HG02571 (cell line): ENCODE results near the gene BROX.
A peak's percentile ranks its signal among the peaks of the same experiment; 100 is the strongest.
"Not testable (repeated sequence)": the region's sequence is repeated elsewhere in the genome, so short reads cannot be mapped to it uniquely, and the experiment has no call there.

Experiments
- ATAC-seq: cut with Tn5 transposase; IDR thresholded peaks from one replicate; pipeline ENCODE4 v1.9.1; 2021; ENCODE audit warnings: mild to moderate bottlenecking, moderate library complexity; ENCODE audit not compliant: unreplicated experiment

Gene BROX

DNA sequence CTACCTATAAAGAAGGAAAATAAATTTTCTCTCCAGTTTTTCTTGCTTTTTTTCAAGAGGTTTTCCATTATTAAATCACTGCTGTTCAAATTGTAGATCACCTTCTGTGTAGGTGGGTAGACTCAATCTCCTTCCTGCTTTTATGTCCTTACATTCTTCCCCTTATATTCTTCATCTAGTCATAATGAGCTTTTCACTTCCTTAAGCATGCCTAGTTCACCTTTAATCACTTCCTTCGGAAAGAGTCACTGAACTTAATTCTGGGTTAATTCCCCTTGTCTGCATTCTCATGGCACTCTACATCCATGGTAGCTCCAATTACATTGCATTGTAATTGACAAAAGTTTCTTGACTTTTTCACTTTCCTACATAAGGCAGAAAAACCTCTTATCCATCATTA lies 18.5 kb downstream of the BROX start:
- ATAC-seq = no peak

DNA sequence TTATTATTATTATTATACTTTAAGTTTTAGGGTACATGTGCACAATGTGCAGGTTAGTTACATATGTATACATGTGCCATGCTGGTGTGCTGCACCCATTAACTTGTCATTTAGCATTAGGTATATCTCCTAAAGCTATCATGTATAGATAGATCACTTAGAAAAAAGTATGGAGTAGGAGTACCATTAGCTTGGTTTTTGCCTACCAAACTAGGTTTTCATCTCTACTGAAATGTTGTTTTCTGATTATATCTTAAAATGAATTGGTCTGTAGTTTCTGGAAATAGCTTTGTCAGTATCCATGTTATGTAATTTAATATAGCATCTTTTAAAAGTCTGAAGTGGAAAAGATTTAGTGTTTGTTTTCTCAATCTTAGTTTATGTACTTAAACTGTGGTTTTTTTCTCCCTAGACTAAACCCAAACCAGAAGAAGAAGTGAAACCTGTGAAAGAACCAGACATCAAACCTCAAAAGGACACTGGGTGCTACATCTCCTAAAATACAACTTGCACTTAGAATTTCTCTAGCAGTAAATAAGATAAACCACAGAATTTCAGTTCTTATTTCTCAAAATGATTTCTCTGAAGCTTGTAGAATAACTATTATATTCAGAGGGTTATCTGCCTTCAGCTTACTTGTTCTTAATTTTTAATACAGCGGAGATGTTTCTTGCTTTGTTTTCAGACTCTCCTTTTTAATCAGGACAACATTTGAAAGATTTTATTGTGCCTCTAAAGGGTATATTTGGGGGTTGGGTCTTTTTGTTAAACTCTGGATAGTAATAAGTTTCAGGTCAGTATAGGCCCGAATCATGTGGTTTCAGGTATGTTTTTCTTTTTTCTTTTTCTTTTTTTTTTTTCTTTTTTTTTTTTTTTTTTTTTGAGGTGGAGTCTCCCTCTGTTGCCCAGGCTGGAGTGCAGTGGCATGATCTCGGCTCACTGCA lies 20.1 kb downstream of the BROX start:
- ATAC-seq = peak; percentile 99

DNA sequence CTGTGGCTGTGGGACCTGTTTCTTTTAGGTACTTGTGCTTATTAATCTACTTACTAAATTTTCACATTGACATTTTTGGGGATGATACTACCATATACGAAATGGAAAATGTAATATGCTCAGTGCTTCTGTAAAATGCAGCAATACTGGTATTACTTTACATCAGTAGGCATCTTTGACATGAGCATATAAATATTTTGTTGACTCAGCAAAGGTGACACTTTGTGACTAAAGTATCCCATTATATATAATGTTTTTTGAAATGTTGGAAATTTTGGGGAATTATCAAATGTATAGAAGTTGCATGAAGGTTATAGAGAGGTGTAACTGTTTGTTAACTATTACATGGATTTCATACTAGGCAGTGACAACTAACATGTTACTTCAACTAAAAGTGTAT lies 22.4 kb downstream of the BROX start:
- no peak for ATAC-seq

DNA sequence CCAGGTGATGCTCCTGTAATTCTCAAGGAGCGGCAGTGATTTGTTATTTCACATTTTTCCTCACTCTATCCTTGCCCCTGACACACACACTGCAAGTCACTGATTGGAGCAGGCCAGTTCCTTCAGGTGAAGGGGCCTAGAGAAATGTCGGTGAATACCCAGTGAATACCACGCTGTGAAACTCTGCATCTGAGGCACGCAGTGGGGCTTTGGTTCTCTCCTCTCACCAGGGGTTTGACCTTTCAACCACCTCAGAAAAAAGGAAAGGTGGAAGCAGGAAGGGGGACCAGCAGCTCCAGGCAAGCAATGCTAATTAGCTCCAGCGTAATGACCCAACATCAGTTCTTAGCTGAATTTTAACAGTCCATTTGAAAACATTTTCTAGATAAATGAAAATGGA lies 24.1 kb downstream of the BROX start:
- no peak for ATAC-seq

DNA sequence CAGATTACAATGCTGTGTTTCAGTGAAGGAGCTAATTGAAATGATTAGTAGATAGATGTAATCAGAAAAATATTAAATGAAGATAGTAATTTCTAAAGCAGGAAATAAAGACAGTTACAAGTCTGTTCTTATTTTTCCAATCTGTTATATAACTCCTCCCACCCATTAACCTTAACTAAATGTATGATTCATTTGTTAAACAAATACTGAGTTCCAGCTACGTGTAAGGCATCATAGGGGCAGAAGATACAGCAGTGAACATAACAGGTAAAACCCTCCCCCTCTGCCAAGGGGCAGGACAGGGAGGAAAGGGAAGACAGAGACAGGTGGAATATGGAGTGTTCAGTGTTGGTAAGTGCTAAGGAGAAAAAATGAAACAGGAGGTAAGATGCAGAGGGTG lies 24.6 kb downstream of the BROX start, which contains the start of gene FAM177B:
FAM177B (plus strand) TSS at position 231 of the 400 bp plus-strand sequence. CDS start 9,344 bp downstream, outside the sequence.
- ATAC-seq = no peak

DNA sequence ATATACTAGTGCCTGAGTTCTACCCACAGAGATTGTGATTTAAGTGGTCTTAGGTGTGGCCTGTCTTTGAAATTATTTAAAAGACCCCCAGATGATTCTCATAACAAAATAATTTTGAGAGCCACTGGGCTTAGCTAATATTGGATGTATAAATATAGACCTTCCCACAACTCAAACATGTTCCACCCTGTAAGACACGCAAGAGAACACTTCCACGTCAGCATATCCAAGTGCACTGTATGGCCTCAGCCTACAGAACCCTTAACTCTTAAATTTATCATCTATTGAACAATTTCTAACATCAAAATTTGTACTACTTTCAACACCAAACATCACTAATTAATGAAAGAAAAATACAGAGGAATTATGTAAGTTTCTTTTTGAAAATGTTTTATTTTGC lies 27.1 kb downstream of the BROX start:
- no peak for ATAC-seq

DNA sequence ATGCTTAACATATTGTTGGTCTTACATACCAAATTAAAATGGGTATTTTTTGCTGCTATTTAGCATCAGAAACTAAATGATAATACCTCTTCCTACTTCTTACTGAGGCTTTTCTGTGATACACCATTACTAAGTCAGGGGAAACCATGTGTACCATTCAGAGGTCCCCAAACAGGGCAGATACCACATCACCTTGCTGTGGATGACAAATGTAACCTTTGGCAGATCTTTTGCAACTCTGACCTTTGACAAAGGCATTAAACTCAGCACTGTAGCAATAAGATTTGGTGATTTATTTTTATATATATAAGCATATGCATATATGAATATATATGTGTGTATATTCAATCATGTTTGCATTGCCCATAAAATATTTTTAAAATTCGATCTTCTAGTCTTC lies 27.6 kb downstream of the BROX start:
- ATAC-seq = no peak

DNA sequence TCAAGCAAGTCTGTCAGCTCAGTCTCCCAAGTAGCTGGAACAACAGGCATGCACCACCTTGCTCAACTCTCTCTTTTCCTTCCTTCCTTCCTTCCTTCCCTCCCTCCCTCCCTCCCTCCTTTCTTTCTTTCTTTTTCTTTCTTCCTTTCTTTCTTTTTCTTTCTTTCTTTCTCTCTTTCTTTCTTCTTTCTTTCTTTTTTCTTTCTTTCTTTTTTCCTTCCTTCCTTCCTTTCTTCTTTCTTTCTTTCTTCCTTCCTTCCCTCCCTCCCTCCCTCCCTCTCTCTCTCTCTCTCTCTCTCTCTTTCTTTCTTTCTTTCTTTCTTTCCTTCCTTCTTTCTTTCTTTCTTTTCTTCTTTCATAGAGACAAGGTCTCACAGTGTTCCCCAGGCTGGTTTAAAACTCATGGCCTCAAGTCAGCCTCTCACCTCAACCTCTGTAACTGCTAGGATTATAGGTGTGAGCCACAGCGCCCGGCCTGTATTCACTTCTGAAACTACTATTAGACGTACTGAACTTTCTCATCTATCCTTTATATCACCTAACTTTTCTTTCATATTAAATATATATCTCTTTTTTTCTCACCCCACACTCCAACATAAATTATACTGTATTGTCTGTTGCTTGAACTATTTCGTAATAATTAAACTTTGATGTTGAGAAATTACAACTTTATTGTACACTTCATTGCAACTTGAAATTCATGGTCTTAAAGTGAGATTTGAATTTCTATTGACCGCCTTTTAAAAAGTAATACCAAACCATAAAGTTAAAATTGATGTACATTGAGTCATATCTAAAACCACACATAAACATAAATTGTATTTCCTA lies 29.5 kb downstream of the BROX start:
- ATAC-seq = not testable (repeated sequence)

DNA sequence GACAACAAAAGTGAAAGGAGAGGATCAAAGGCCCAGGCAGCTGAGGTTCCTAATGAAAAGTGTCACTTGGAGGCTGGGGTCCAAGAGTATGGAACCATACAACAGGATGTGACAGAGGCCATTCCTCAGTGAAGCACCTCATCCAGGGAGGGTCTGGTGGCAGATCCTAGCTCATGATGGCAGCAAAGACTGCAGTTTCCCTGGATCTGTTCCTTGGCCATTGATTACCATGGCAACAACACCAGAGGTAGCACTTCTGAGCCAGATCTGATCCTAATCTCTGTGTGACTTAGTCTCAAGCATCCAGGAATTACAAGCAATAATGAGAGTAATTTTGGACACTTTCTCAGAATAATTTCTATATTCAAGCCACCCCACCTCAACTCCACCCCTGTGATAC lies 37.6 kb downstream of the BROX start:
- ATAC-seq = no peak

DNA sequence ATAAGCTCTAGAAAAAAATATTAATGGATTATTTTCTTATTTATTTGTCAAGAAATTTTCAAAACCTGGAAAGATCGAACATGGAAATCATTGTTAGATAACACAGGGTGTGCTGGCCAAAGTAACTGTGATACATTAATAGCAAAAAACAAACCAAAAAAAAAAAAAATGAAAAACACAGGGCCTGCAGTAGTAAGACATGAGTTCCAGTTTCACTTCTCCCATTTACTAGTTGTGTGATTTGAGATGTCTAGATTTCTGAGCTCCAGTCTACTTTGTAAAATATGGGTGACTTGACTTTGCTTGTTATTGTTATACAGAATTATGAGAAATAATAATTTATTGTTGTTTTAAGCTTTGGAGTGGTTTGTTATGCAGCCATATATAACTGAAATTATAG lies 38.3 kb downstream of the BROX start:
- peak; percentile 74 for ATAC-seq

DNA sequence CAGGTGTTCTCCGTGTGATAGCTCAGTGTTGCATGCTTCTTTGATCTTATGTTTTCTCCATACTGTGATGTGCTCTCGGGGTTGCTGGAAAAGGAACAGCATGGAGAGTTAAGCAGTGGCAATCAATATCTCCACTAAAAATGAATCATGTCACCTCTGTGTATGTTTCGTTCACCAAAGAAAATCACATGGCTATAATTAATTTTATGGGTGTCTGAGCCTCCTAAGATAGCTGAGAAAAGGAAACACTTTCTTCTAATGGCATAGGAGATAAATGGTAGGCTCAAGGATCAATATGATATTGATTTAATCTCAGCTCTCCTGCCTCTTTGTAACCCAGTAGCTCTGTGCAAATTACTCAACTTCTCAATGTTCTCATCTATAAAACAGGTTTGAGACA lies 38.9 kb downstream of the BROX start:
- ATAC-seq = no peak

DNA sequence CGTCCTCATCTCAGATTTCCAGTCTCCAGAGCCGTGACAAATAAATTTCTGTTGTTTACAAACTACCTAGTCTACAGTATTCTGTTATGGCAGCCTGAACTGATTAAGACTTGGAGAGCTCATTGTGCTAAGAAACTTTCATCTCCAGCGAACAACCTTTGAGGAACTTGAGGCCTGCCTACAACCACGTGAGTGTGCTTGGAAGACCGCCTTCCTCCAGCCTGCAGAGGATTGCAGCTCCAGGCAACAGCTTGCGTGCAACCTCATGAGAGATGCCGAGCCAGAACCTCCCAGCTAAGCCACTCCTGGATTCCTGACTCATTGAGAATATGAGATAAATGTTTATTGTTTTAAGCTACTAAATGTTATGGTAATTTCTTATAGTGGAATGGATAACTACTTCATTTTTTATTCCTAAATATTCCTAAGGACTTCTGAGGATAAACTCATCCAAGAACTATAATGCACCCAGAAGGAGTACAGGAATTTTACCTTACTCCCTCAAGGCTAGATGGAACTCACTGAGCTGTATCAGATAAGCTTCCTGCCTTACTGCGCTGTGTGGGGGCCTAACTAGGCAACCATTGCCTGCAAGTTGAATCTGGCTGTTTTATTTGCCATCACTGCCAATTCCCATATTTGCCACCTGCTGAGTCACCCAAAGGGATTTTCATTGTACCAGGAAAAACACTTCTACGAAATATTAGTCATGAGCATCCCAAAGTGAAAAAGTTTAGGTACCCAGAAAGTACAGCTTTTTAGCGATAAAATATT lies 42.2 kb downstream of the BROX start:
- no peak for ATAC-seq

DNA sequence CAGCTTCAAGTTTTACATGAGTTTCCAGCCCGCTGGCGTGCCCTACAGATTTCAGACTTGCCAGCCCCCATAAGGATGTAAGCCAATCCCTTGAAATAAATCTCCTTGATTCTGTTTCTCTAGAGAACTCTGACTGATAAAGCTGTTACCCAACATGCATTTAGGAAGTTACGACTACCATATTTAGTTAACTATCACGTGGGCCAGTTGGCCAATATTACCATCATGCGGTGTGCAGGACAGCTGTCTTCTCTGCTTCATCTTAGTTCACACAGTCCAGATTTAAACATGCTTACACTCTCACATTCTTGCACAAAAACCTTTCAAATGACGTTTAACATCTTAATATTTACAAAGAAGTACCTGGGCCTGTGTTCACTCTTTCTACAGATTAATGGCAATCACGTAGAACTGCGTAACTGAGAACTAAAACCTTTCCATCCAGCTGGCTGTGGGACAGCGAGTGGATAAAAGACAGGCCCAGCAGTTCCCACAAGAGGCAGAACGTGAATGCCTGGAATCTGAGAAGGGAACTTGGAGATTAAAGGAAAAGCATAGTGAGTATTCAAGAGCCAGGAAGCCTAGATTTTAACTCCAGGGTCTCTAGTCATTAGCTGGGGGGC lies 45.4 kb downstream of the BROX start:
- no peak for ATAC-seq

DNA sequence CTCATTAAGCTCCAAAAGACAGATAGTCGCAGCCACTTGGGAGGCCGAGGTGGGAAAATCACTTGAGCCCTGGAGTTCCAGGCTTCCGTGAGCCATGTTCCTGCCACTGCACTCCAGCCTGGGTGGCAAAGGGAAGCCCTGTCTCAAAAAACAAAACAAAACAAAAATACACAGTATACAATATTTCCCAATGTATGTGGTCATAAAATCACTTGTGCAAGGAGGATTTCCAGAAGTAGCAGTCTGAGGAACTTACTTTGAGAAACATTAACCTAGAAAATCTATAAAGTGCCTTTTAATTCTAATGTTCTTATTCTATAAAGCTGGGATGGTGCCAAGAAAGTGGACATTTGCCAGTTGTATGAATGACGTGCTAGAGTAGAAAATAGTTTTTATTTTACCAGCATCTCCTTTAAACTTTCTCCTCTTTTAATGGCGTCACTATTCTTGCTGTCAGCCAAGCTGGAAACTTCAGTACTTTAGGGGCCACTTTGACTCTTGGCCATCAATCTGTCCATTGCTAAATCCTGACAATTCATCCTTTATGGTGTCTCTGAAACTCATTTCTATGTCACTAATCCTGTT lies 47.2 kb downstream of the BROX start:
- no peak for ATAC-seq

DNA sequence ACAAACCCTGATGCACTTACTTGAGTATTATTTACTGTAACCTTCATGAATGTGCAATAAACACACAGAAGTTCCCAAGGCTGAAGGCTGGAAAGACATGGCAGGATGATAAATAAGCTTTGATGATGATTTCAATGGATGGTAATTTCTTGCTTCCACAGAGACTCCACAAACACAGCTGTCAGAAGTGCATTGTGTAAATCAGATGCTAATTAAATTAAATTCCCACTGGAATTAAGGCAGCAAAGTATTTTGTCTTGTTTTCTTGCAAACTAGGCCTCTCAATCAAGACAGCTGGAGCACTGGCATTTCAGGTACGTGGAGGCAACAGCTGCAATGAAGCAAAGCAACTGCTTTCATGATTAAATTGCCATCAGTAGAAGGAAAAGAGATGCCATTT lies 48.7 kb downstream of the BROX start:
- no peak for ATAC-seq

DNA sequence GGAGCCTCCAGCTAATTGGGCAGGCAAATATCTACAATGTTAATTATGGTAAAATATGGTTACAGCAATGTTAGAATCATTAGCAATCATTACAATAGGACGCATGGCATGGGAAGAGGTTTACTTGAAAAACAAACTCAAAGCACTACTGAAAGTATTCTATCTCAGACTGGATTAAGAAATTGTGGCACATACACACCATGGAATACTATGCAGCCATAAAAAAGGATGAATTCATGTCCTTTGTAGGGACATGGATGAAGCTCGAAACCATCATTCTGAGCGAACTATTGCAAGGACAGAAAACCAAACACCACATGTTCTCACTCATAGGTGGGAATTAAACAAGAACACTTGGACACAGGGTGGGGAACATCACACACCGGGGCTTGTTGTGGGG lies 49.8 kb downstream of the BROX start:
- ATAC-seq = not testable (repeated sequence)

DNA sequence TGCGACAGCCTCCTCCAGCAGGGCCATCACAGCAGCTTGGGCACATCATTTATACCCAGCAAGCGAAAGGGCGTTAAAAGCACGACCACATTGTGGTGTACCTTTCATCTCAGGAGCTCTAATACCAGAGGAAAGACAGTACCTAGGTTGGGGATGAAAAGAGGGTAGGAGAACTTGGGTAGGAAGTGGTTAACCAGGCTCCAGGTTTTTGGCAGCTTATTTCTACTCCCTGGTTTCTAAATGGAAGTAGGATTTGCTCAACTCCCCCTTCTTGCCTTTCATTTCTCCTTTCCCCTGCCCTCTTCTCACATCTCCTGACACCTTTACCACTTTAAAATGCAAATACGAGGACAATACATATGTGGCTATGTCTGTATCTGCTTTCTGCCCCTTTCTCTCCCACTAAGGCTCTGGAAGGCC lies 54.8 kb downstream of the BROX start:
- ATAC-seq = no peak

DNA sequence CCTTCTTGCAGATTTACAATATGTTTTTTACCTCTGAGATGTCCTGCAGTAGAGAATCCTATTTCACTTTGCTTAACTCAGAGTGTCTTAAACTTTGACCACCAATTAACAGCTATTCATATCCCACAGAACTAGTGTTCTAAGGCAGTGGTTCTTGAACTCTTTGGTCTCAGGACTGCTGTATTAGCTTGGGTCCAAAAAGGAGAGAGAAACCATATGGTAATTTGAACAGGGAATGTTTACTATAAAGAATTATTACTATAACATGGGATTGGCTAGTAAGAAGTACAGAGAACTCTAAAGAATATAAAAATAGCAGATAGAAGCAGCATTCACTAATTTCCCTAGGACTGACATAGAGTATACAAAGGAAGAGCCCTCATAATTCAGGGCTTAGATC lies 56.2 kb downstream of the BROX start:
- ATAC-seq = no peak

DNA sequence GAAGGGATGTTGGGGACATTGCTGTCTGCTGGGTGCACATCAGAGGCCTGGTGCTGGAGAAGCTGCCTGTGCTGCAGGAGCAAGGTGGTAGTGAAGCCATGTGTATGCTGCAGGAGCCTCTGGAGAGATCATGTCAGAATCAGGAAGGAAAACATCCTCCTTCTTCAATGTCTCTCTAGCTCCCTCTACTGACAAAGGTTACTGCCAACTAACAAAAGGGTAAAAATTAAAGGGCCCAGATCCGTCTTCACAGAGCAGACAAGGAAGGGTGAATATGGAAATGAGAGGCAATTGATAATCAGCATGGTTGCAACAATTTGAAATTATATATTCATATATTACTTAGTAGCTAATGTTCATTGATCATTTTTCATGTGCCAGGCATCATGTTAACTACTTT lies 56.8 kb downstream of the BROX start:
- ATAC-seq = no peak

DNA sequence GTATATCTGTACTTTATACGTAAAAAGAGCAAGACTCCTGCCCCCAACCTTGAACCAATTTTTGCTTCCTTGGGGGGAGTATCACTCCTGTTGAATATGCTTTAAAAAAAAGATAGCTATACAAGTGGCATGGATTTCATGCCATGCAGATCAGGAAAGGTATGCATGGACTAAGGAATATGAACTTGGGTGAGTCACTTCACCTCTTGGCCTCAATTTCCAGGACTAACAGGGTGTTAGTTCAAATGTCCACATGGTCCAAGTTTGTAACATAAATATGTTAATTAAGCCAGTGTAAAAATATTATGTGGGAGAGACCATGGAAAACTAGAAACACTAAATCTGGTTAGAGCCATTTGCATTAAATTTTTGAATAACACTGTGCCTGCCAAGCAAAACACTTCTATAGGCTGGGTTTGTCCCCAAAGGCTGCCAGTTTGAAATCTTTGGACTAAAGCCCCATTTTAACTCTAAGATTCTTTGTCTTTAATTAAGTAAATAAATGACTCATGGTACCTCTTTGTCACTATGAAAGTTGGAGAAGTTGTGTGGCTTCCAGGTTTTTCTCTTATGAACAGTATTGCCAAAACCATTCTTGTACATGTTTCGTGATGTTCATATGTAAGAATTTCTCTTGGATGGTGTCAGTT lies 57.7 kb downstream of the BROX start:
- no peak for ATAC-seq
